LNCaP clone FGC (cell line): ENCODE data around the gene BTF3.
A peak's percentile ranks its signal among the peaks of the same experiment; 100 is the strongest.
"Not testable (repeated sequence)": the region's sequence is repeated elsewhere in the genome, so short reads cannot be mapped to it uniquely, and the experiment has no call there.

ENCODE experiments used
- DNase-seq: peaks from one replicate; pipeline ENCODE4 v3.0.0-alpha.2; 2011; ENCODE audit warnings: low read depth
- H3K4me3 ChIP-seq: 2 replicates; pipeline ENCODE4 v1.5.1; 2011; ENCODE audit warnings: mild to moderate bottlenecking, low read depth, low read length, control low read depth
- TF ChIP-seq, protein P1 (sequence below): IDR thresholded peaks from 2 replicates; pipeline ENCODE4 v1.5.1; 2012; ENCODE audit warnings: mild to moderate bottlenecking; ENCODE audit not compliant: control insufficient read depth, insufficient read depth; ENCODE audit errors: extremely low read depth

The BTF3 gene

DNA sequence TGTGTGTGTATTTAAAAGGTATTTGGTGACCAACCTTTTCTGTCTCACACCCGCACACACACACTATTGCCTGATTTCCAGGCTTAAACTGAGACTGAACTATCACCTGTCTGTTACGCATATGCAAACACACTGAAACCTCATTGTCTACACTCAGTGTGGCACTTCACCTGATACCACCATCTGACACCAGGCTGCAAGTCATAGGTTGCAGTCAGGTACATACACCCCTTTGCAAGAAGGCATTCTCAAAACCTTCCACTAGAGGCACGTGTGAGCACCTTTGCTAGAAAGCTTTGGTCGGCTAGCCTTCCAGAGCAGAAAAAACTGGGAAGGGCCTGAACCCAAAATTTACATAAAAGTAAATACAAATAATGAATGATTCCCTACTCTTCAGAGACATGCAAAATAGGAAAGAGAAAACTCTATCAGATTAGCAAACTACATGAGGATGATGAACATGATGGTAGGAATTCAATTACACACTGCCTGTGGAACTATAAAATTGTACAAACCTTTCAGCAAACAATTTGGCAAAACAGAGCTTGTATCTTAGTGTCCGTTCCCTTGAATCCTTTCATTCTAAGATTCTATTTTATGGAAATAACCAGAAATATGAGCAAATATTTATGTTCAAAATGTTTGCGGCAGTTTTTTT is 43.7 kb upstream of the BTF3 start:
- TF ChIP-seq, protein P1, sequence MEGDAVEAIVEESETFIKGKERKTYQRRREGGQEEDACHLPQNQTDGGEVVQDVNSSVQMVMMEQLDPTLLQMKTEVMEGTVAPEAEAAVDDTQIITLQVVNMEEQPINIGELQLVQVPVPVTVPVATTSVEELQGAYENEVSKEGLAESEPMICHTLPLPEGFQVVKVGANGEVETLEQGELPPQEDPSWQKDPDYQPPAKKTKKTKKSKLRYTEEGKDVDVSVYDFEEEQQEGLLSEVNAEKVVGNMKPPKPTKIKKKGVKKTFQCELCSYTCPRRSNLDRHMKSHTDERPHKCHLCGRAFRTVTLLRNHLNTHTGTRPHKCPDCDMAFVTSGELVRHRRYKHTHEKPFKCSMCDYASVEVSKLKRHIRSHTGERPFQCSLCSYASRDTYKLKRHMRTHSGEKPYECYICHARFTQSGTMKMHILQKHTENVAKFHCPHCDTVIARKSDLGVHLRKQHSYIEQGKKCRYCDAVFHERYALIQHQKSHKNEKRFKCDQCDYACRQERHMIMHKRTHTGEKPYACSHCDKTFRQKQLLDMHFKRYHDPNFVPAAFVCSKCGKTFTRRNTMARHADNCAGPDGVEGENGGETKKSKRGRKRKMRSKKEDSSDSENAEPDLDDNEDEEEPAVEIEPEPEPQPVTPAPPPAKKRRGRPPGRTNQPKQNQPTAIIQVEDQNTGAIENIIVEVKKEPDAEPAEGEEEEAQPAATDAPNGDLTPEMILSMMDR = peak; percentile 78
- H3K4me3 ChIP-seq = no peak overlapping the region
- DNase-seq = peak; percentile 65

DNA sequence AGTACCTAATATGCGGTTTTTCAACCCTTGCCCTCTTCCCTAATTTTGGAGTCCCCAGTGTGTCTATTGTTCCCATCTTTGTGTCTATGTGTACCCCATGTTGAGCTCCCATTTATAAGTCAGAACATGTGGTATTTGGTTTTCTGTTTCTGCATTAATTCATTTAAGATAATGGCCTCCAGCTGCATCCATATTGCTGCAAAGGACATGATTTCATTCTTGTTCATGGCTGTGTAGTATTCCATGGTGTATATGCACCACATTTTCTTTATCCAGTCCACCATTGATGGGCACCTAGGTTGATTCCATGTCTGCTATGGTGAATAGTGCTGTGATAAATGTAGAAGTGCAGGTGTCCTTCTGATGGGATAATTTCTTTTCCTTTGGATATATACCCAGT is 41.8 kb upstream of the BTF3 start:
- DNase-seq, H3K4me3 ChIP-seq: not testable (repeated sequence)

DNA sequence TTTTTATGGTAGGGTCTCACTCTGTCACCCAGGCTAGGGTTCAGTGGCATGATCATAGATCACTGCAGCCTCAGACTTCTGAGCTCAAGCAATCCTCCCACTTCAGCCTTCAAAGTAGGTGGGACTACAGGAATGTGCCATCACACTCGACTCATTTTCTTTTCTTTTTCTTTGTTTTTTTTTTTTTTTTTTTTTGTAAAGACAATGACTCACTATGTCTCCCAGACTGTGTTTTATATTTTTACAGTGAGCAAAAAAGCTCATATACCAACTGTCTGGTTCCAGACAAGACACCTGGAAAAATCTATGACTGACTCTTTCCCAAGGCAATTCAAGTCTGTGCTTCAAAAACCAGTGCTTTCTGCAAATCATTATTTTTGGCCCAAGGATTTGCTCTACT is 38.9 kb upstream of the BTF3 start:
- TF ChIP-seq, protein P1 = no peak
- no peak for DNase-seq
- no peak overlapping the region for H3K4me3 ChIP-seq

DNA sequence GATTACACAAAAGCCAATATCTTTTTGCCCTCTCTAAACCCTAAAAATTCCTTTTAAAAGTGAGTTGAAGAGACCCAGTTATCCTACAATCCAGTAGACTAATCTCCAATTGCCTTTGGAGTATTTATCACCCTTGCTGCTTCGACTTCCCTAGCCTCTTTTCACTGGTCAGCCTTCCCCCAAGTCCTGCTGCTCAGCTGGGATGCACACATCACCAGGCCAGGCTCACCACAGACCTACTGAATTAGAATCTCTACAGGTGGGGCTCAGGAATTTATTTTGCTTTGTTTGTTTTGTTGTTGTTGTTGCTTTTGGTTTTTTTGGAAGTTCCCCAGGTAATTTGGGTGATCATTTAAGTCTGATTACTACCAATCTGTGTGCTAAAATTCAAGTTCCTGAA is 38.1 kb upstream of the BTF3 start:
- no peak overlapping the region for H3K4me3 ChIP-seq
- TF ChIP-seq, protein P1 = no peak
- DNase-seq = no peak

DNA sequence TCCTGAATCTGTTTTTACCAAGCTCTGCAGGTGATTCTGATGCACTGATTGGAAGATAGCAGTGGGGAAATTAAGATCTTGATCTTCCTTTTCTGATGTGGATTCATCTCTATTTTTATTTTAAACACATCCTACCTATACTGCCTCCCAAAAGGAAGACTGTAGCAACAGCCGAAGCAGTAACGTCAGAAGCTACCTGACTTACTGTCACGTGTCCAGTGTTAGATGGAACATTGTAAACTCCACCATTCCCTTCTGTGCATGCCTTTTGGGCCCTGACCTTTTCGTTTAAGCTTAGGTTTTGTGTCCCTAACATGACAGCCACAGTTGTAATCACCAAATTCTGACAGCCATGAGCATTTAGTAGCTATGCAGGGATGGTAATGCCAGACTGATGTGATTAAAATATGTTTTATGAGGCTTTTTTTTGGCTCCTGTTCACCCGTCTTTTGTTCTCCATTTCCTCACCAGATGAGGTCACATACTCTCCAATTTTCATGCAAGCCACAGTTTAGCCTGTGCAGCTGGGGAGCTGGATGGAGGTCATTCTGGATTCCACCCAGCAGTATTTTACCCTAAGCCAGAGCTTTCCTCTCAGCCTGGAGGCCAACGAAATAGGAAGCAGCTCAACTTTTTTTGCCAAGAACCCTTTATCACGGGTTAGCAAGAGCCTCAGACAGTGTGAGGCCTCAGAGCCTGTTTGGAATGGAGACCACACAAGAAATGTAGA is 34.1 kb upstream of the BTF3 start:
- DNase-seq = no peak
- TF ChIP-seq, protein P1 = no peak
- no peak overlapping the region for H3K4me3 ChIP-seq

DNA sequence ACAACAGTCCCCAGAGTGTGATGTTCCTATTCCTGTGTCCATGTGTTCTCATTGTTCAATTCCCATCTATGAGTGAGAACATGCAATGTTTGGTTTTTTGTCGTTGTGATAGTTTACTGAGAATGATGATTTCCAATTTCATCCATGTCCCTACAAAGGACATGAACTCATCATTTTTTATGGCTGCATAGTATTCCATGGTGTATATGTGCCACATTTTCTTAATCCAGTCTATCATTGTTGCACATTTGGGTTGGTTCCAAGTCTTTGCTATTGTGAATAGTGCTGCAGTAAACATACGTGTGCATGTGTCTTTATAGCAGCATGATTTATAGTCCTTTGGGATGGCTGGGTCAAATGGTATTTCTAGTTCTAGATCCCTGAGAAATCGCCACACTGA is 29.6 kb upstream of the BTF3 start:
- DNase-seq, H3K4me3 ChIP-seq: not testable (repeated sequence)

DNA sequence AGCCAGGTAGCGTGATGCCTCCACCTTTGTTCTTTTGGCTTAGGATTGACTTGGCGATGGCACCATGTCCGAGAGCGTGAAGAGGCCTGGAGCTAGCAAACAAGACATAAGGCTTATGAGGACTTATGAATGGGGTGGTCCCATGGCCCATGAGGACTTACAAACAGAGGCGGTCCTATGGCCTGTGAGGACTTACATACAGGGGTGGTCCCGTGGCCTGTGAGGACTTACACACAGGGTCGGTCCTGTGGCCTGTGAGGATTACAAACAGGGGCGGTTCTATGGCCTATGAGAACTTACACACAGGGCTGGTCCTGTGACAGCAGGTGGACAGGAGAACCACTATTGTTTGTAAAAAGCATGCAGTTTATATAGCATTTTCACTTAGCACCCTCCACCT is 28.4 kb upstream of the BTF3 start:
- TF ChIP-seq, protein P1 = no peak
- no peak for DNase-seq
- no peak overlapping the region for H3K4me3 ChIP-seq

DNA sequence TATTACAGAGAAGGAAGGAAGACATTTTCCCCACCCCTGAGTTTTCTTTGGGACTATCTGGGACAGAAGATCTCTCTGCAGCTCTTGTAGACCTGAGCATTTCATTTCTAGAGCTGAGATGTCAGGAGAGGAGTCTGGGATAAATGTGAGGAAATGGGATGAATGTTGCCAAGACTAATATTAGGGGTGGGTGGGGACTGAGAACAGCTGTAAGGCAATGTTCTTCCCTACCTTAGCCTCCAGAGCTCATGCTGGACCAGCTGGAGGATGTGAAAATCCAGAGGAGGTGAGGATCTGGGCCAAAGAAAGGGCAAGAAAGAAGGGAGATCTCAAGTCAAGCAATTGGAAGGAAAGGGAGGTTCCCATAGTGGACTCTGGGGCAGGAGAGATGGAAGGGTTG is 26.6 kb upstream of the BTF3 start:
- no peak for DNase-seq
- no peak overlapping the region for H3K4me3 ChIP-seq
- TF ChIP-seq, protein P1 = no peak
